NT2/D1 (cell line): ENCODE results near the gene GAP43.

Source experiments
- SUZ12 ChIP-seq: IDR thresholded peaks from 2 replicates; pipeline ENCODE4 v1.6.1; 2011; ENCODE audit not compliant: insufficient read length, insufficient read depth; ENCODE audit errors: extremely low read depth
- YY1 ChIP-seq: IDR thresholded peaks from 2 replicates; pipeline ENCODE4 v1.6.1; 2011; ENCODE audit not compliant: insufficient read length, insufficient read depth
- ZNF274 ChIP-seq: IDR thresholded peaks from 2 replicates; pipeline ENCODE4 v1.6.1; 2011; ENCODE audit warnings: mild to moderate bottlenecking, low read depth, low read length

- TF ChIP-seq ZNF274 (no peak), YY1 (no peak), SUZ12 (no peak)
These were observed 90.0 kb downstream of the GAP43 start for GRCh38 chr3:115713284-115713683.
